ENCODE data around the gene GNB1.
A peak's percentile ranks its signal among the peaks of the same experiment; 100 is the strongest.

GNB1 gene

DNA sequence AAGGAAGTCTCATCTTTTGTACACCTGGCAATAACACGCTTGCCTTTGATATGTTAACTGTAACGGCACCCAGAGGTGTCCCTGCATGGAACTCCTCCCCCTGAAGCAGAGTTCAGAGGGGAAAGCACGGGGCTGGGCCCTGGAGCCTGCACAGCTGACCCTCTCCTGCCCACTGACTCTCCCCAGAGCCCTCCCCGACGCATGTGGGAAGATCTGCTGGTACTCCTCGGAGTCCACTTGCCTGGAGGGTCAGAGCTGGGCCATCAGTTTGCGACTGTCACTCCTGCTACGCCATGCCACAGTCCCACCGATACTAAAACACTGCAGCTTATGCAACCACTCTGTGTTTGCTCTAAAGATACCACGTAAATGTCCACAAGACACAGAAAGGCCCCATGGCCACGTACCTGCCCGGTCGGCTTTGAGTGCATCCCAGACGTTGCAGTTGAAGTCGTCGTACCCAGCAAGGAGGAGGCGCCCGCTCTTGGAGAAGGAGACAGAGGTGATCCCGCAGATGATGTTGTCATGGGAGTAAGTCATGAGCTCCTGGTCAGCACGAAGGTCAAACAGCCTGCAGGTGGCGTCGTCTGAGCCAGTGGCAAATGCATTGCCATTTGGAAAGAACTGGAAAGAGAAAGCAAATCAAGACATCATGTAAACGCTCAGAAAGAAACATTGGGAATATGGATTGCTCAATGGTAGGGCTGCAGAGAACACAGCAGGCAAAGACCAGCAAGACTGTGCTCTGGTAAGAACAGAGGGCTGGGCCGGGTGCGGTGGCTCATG, 102.0 kb downstream of the GNB1 start:
- peaks cover 25% of the 10 kb centered on the region for H3K36me3 ChIP-seq (ENCODE audit: low read length)
- H2AFZ ChIP-seq (ENCODE audit: low read depth, low read length, severe bottlenecking) = no peak overlapping the region
- TF ChIP-seq, protein P1, sequence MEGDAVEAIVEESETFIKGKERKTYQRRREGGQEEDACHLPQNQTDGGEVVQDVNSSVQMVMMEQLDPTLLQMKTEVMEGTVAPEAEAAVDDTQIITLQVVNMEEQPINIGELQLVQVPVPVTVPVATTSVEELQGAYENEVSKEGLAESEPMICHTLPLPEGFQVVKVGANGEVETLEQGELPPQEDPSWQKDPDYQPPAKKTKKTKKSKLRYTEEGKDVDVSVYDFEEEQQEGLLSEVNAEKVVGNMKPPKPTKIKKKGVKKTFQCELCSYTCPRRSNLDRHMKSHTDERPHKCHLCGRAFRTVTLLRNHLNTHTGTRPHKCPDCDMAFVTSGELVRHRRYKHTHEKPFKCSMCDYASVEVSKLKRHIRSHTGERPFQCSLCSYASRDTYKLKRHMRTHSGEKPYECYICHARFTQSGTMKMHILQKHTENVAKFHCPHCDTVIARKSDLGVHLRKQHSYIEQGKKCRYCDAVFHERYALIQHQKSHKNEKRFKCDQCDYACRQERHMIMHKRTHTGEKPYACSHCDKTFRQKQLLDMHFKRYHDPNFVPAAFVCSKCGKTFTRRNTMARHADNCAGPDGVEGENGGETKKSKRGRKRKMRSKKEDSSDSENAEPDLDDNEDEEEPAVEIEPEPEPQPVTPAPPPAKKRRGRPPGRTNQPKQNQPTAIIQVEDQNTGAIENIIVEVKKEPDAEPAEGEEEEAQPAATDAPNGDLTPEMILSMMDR (IDR thresholded peaks at IDR 0.05; ENCODE audit: insufficient read depth, low read length, poor library complexity, severe bottlenecking) = peak; percentile 32
- TF ChIP-seq EZH2phosphoT487 (conservative IDR thresholded peaks at IDR 0.05; ENCODE audit: low read length) = no peak
- H3K9me2 ChIP-seq (replicated peaks; ENCODE audit: insufficient read depth, low read length) = no peaks in the 10 kb centered on the region
- H3K27ac ChIP-seq (ENCODE audit: low read depth, low read length) = no peak overlapping the region
- H3K4me3 ChIP-seq (ENCODE audit: insufficient read depth, low read length, poor library complexity, severe bottlenecking) = no peak overlapping the region
- H3K27me3 ChIP-seq (ENCODE audit: low read length) = no peaks in the 10 kb centered on the region
- H3K9me3 ChIP-seq (ENCODE audit: insufficient read depth, low read length) = no peaks in the 10 kb centered on the region
- peaks cover 20% of the 10 kb centered on the region for H3F3A ChIP-seq (ENCODE audit: insufficient read depth)
- no peaks in the 10 kb centered on the region for H4K20me1 ChIP-seq (ENCODE audit: low read depth, low read length)
- H3K9ac ChIP-seq (ENCODE audit: low read length) = no peak overlapping the region
- no peaks in the 10 kb centered on the region for H3K79me2 ChIP-seq (ENCODE audit: insufficient read depth, low read length)
- H3K4me2 ChIP-seq (ENCODE audit: low read depth, low read length, poor library complexity, severe bottlenecking) = no peak overlapping the region

DNA sequence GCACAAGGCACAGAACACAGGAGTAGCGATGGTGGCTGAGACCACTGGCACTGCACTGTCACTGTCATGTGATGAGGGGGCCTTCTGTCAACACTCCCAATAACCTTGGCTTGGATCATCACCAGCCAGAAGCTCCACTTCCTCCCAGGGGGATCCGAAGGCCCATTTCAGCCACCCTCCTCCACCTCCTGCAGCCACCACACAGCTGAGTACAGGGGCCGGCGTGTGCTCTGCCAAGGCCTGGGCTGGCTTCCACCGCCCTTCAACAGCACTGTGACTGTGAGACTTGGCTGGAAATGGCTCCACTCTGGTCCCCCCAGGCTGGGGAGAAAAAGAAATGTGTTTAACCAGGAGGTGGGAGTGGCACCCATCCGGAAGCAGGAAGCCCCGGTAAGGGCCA, 102.8 kb downstream of the GNB1 start:
- no peak overlapping the region for H2AFZ ChIP-seq (ENCODE audit: low read depth, low read length, severe bottlenecking)
- H3K4me3 ChIP-seq (ENCODE audit: insufficient read depth, low read length, poor library complexity, severe bottlenecking) = no peak overlapping the region
- H3K36me3 ChIP-seq (ENCODE audit: low read length) = peaks cover 25% of the 10 kb centered on the region
- peaks cover 25% of the 10 kb centered on the region for H3F3A ChIP-seq (ENCODE audit: insufficient read depth)
- no peaks in the 10 kb centered on the region for H3K9me2 ChIP-seq (replicated peaks; ENCODE audit: insufficient read depth, low read length)
- TF ChIP-seq EZH2phosphoT487 (conservative IDR thresholded peaks at IDR 0.05; ENCODE audit: low read length) = no peak
- TF ChIP-seq, protein P1 (IDR thresholded peaks at IDR 0.05; ENCODE audit: insufficient read depth, low read length, poor library complexity, severe bottlenecking) = no peak
- H3K79me2 ChIP-seq (ENCODE audit: insufficient read depth, low read length) = no peaks in the 10 kb centered on the region
- H3K27me3 ChIP-seq (ENCODE audit: low read length) = no peaks in the 10 kb centered on the region
- no peak overlapping the region for H3K9ac ChIP-seq (ENCODE audit: low read length)
- no peaks in the 10 kb centered on the region for H4K20me1 ChIP-seq (ENCODE audit: low read depth, low read length)
- no peak overlapping the region for H3K4me2 ChIP-seq (ENCODE audit: low read depth, low read length, poor library complexity, severe bottlenecking)
- no peaks in the 10 kb centered on the region for H3K9me3 ChIP-seq (ENCODE audit: insufficient read depth, low read length)
- no peak overlapping the region for H3K27ac ChIP-seq (ENCODE audit: low read depth, low read length)

DNA sequence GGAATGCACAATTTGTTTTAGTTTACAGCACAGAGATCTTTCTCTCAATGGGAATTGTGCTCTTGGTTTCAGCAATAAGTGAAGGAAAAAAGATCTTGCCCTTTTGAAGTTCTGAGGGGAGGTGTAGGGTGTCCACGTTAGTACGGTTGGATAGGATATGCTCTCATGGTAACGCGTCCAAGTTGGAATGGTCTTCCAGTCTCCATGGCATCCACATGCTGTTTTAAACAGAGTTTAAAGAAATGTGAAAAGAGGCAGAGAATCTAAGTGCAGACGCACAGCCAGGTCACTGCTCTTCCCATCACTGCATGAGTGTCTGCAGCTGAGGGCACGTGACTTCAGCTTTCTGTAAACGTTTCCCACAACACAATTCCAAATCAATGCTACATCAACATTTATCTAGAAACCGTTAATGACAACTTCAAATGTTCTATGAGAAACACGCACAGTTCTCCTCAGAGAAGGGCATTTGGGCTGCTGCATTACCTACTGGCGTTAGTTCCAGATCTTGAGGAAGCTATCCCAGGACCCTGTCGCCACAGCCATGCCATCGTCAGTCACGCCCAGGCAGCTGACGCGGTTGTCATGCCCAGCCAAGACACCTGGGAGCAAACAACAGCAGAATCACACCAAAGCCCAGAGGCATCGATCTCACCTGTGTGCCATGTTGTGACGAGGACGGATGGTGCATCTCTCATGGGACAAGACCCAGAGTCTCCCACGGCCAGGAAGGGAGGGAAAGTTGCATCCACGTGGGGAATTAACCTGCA, 103.9 kb downstream of the GNB1 start:
- peaks cover 36% of the 10 kb centered on the region for H3F3A ChIP-seq (ENCODE audit: insufficient read depth)
- H3K79me2 ChIP-seq (ENCODE audit: insufficient read depth, low read length) = no peaks in the 10 kb centered on the region
- no peak overlapping the region for H3K27ac ChIP-seq (ENCODE audit: low read depth, low read length)
- H3K36me3 ChIP-seq (ENCODE audit: low read length) = peaks cover 23% of the 10 kb centered on the region
- H4K20me1 ChIP-seq (ENCODE audit: low read depth, low read length) = no peaks in the 10 kb centered on the region
- no peak overlapping the region for H3K4me3 ChIP-seq (ENCODE audit: insufficient read depth, low read length, poor library complexity, severe bottlenecking)
- H3K9me3 ChIP-seq (ENCODE audit: insufficient read depth, low read length) = no peaks in the 10 kb centered on the region
- no peak overlapping the region for H3K4me2 ChIP-seq (ENCODE audit: low read depth, low read length, poor library complexity, severe bottlenecking)
- H2AFZ ChIP-seq (ENCODE audit: low read depth, low read length, severe bottlenecking) = no peak overlapping the region
- H3K9me2 ChIP-seq (replicated peaks; ENCODE audit: insufficient read depth, low read length) = no peaks in the 10 kb centered on the region
- TF ChIP-seq EZH2phosphoT487 (conservative IDR thresholded peaks at IDR 0.05; ENCODE audit: low read length) = no peak
- TF ChIP-seq, protein P1 (IDR thresholded peaks at IDR 0.05; ENCODE audit: insufficient read depth, low read length, poor library complexity, severe bottlenecking) = no peak
- no peak overlapping the region for H3K9ac ChIP-seq (ENCODE audit: low read length)
- H3K27me3 ChIP-seq (ENCODE audit: low read length) = no peaks in the 10 kb centered on the region

Data from SU-DHL-6 (cell line).